ENCODE results near the gene ACSL4.
"Not testable (repeated sequence)": the region's sequence is repeated elsewhere in the genome, so short reads cannot be mapped to it uniquely, and the experiment has no call there.

Gene ACSL4

GRCh38 chrX:109732017-109732801 is 848 bp downstream of the ACSL4 start:
- DNase-seq (ENCODE audit: insufficient read length, low spot score) = no peak

GRCh38 chrX:109728173-109728535 is 4.9 kb downstream of the ACSL4 start:
- no peak for FAIRE-seq
- DNase-seq (ENCODE audit: insufficient read length, low spot score) = no peak

More at GRCh38 chrX:109732017-109732801, 848 bp downstream of the ACSL4 start:
- peak; percentile 68 for FAIRE-seq

- not testable (repeated sequence) for FAIRE-seq; DNase-seq (ENCODE audit: insufficient read length, low spot score)
Observed at GRCh38 chrX:109724971-109725370, 8.1 kb downstream of the ACSL4 start.

- FAIRE-seq = peak; percentile 65
- no peak for DNase-seq (ENCODE audit: insufficient read length, low spot score)
Observed at GRCh38 chrX:109720947-109721346, 12.1 kb downstream of the ACSL4 start.

- DNase-seq (ENCODE audit: insufficient read length, low spot score) (no peak), FAIRE-seq (peak; percentile 64)
Observed at GRCh38 chrX:109719264-109719663, 13.8 kb downstream of the ACSL4 start.

- DNase-seq (ENCODE audit: insufficient read length, low spot score) = no peak
- FAIRE-seq = no peak
Observed at GRCh38 chrX:109716431-109717028, 16.5 kb downstream of the ACSL4 start.

GRCh38 chrX:109714340-109714958 is 18.6 kb downstream of the ACSL4 start:
- DNase-seq (ENCODE audit: insufficient read length, low spot score) (no peak), FAIRE-seq (no peak)

GRCh38 chrX:109710181-109710580 is 22.9 kb downstream of the ACSL4 start:
- DNase-seq (ENCODE audit: insufficient read length, low spot score) (no peak), FAIRE-seq (no peak)

GRCh38 chrX:109709129-109709631 is 23.9 kb downstream of the ACSL4 start:
- peak; percentile 83 for FAIRE-seq

GRCh38 chrX:109707720-109708119 is 25.3 kb downstream of the ACSL4 start:
- DNase-seq (ENCODE audit: insufficient read length, low spot score) (no peak), FAIRE-seq (no peak)

More at GRCh38 chrX:109709129-109709631, 23.9 kb downstream of the ACSL4 start:
- DNase-seq (ENCODE audit: insufficient read length, low spot score) = no peak

- DNase-seq (ENCODE audit: insufficient read length, low spot score) (no peak), FAIRE-seq (peak; percentile 95)
Observed at GRCh38 chrX:109707319-109707718, 25.7 kb downstream of the ACSL4 start.

GRCh38 chrX:109704563-109704962 is 28.5 kb downstream of the ACSL4 start:
- DNase-seq (ENCODE audit: insufficient read length, low spot score) (no peak), FAIRE-seq (peak; percentile 85)

- DNase-seq (ENCODE audit: insufficient read length, low spot score) (no peak), FAIRE-seq (no peak)
Observed at GRCh38 chrX:109697855-109698254, 35.2 kb downstream of the ACSL4 start.

- FAIRE-seq (peak; percentile 26), DNase-seq (ENCODE audit: insufficient read length, low spot score) (no peak)
Observed at GRCh38 chrX:109696146-109696740, 36.8 kb downstream of the ACSL4 start.

- DNase-seq (ENCODE audit: insufficient read length, low spot score) (no peak), FAIRE-seq (no peak)
Observed at GRCh38 chrX:109695637-109696036, 37.4 kb downstream of the ACSL4 start.

- no peak for FAIRE-seq
Observed at GRCh38 chrX:109691752-109692151, 41.3 kb downstream of the ACSL4 start.

GRCh38 chrX:109691277-109691676 is 41.8 kb downstream of the ACSL4 start:
- FAIRE-seq (no peak), DNase-seq (ENCODE audit: insufficient read length, low spot score) (no peak)

More at GRCh38 chrX:109691752-109692151, 41.3 kb downstream of the ACSL4 start:
- no peak for DNase-seq (ENCODE audit: insufficient read length, low spot score)

GRCh38 chrX:109687903-109688302 is 45.2 kb downstream of the ACSL4 start:
- FAIRE-seq (no peak), DNase-seq (ENCODE audit: insufficient read length, low spot score) (no peak)

- FAIRE-seq (no peak), DNase-seq (ENCODE audit: insufficient read length, low spot score) (no peak)
Observed at GRCh38 chrX:109685656-109686078, 47.4 kb downstream of the ACSL4 start.

- no peak for DNase-seq (ENCODE audit: insufficient read length, low spot score)
- FAIRE-seq = no peak
Observed at GRCh38 chrX:109684136-109684535, 48.9 kb downstream of the ACSL4 start.

GRCh38 chrX:109681475-109682081 is 51.5 kb downstream of the ACSL4 start:
- FAIRE-seq (peak; percentile 45), DNase-seq (ENCODE audit: insufficient read length, low spot score) (no peak)

Measured in GM19239 (cell line).